ENCODE measurements around the gene CRYBA1. TPM values are rescaled to one million over a fixed set of nuclear protein-coding genes. Genes with fewer than 3 reads are reported as not detected.
A peak's percentile ranks its signal among the peaks of the same experiment; 100 is the strongest.

Gene CRYBA1
- total RNA-seq, 2 experiments from 2014 or later: not detected

DNA sequence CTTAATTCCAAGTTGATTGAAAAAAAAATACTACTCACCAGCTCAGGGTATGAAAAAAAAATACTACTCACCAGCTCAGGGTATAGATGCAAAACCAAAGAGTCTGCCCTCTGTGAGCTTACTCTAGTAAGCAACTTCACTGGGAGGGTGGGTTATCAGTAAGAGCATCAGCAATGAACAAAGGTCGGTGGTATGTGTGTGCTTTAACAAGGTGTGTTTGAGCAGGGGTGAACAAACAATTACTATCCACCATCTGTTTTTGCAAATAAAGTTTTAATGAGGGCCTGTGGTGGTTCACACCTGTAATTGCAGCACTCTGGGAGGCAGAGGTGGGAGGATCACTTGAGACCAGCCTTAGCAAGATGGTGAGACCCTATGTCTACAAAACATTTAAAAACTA lies 27.3 kb downstream of the CRYBA1 start:
- peak overlapping the region; percentile 21 for H3K27ac Mint-ChIP-seq
- peaks cover 90% of the 10 kb centered on the region for H3K36me3 Mint-ChIP-seq (ENCODE audit: low read depth)
- intact Hi-C loops (cut with DNase I, micrococcal nuclease): no loop called here
- H3K4me1 ChIP-seq (ENCODE audit: insufficient read depth, low read length): peaks cover 51% of the 10 kb centered on the region
- H3K27me3 Mint-ChIP-seq: no peaks in the 10 kb centered on the region
- peaks cover 64% of the 10 kb centered on the region for H3K4me1 Mint-ChIP-seq (ENCODE audit: low read depth)
- ATAC-seq (ENCODE audit: poor library complexity): no peak
- H3K36me3 ChIP-seq (ENCODE audit: insufficient read depth, low read length): peaks cover 66% of the 10 kb centered on the region
- no peaks in the 10 kb centered on the region for H3K27me3 ChIP-seq (ENCODE audit: control insufficient read depth in 1 of 2, insufficient read depth in 2 of 2, low read length in 2 of 2)
- H3K4me3 ChIP-seq (ENCODE audit: low read length): no peak overlapping the region
- CTCF ChIA-PET: no interaction called here
- TF ChIP-seq, protein P1, sequence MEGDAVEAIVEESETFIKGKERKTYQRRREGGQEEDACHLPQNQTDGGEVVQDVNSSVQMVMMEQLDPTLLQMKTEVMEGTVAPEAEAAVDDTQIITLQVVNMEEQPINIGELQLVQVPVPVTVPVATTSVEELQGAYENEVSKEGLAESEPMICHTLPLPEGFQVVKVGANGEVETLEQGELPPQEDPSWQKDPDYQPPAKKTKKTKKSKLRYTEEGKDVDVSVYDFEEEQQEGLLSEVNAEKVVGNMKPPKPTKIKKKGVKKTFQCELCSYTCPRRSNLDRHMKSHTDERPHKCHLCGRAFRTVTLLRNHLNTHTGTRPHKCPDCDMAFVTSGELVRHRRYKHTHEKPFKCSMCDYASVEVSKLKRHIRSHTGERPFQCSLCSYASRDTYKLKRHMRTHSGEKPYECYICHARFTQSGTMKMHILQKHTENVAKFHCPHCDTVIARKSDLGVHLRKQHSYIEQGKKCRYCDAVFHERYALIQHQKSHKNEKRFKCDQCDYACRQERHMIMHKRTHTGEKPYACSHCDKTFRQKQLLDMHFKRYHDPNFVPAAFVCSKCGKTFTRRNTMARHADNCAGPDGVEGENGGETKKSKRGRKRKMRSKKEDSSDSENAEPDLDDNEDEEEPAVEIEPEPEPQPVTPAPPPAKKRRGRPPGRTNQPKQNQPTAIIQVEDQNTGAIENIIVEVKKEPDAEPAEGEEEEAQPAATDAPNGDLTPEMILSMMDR (IDR thresholded peaks at IDR 0.05): no peak
- POLR2A ChIA-PET: interaction anchor here (1.1 to 1.9 kb wide), 3 partner anchors 9 to 20 kb away, joined by 3 to 5 read pairs (median 4); partner anchors contain the start of gene NUFIP2
- peaks cover 4 to 10% of the 10 kb centered on the region in 2 experiments for H3K9me3 ChIP-seq (ENCODE audit: control insufficient read depth in 1 of 2, insufficient read depth in 1 of 2, low read length in 2 of 2)
- H3K9me3 Mint-ChIP-seq: no peaks in the 10 kb centered on the region
- no peak overlapping the region for H3K27ac ChIP-seq (ENCODE audit: low read depth in 1 of 2, low read length in 2 of 2)
- no peak for DNase-seq
- H3K4me3 Mint-ChIP-seq: no peak overlapping the region

DNA sequence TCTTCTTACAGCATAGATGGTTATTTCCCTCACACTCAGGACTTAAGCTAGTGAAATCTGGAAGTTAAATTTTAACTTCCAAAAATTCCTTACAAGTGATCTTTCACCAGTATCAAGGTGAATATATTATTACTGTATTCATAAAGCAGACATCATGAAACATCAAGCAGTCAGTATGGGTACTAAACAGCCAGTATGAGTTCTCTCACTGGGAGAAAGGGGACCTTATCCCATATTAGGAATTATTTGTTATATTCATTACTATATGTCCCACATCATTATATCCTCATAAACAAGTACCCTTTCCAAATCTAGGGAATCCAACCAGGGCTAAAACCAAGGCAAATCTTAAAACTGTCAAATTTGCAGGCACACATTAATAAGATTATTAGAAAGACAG lies 32.0 kb downstream of the CRYBA1 start:
- POLR2A ChIA-PET: interaction anchor here (1.0 kb wide), 1 partner anchor 16 kb away, joined by 5 read pairs; the partner anchor contains the start of gene NUFIP2
- Mint-ChIP-seq H3K27me3 (no peaks in the 10 kb centered on the region), H3K36me3 (ENCODE audit: low read depth) (peaks cover 96% of the 10 kb centered on the region), H3K4me3 (no peak overlapping the region), H3K27ac (no peak overlapping the region), H3K4me1 (ENCODE audit: low read depth) (peaks cover 60% of the 10 kb centered on the region), H3K9me3 (peaks cover 4% of the 10 kb centered on the region)
- DNase-seq (no peak), ATAC-seq (ENCODE audit: poor library complexity) (no peak)
- H3K27me3 ChIP-seq (ENCODE audit: control insufficient read depth in 1 of 2, insufficient read depth in 2 of 2, low read length in 2 of 2): no peaks in the 10 kb centered on the region
- no peak overlapping the region for H3K27ac ChIP-seq (ENCODE audit: low read depth in 1 of 2, low read length in 2 of 2)
- TF ChIP-seq, protein P1 (IDR thresholded peaks at IDR 0.05): no peak
- H3K9me3 ChIP-seq (ENCODE audit: control insufficient read depth in 1 of 2, insufficient read depth in 1 of 2, low read length in 2 of 2): peaks cover 16 to 25% of the 10 kb centered on the region in 2 experiments
- no peak overlapping the region for H3K4me3 ChIP-seq (ENCODE audit: low read length)
- intact Hi-C loops (cut with DNase I, micrococcal nuclease): no loop called here
- CTCF ChIA-PET: interaction anchor here (1.4 kb wide), 1 partner anchor 13 kb away, joined by 3 read pairs; no protein-coding TSS in a partner anchor
- H3K4me1 ChIP-seq (ENCODE audit: insufficient read depth, low read length): peaks cover 63% of the 10 kb centered on the region
- H3K36me3 ChIP-seq (ENCODE audit: insufficient read depth, low read length): peaks cover 83% of the 10 kb centered on the region

DNA sequence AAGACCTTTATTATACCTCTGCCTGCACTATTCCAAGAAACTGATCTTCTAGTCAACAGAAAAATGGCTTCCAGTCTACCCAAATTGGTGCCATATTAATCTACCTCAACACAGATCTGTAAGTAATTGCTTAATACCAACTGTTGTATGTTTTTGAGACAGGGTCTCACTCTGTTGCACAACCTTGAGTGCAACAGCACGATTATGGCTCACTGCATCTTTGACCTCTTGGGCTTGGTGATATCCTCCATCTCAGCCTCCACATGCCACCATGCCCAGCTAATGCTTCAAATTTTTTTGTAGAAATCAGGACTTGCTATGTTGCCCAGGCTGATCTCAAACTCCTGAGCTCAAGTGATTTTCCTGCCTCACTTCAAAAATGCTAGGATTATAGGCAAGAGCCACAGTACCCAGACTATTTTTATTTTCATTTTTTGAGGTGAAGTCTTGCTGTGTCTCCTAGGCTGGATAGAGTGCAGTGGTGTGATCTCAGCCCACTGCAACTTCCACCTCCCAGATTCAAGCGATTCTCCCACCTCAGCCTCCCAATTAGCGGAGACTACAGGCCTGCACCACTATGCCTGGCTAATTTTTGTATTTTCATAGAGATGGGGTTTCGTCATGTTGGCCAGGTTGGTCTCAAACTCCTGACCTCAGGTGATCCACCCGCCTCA lies 32.9 kb downstream of the CRYBA1 start:
- CTCF ChIA-PET: no interaction called here
- ATAC-seq (ENCODE audit: poor library complexity): no peak
- no peak overlapping the region for H3K4me3 ChIP-seq (ENCODE audit: low read length)
- Mint-ChIP-seq H3K36me3 (ENCODE audit: low read depth) (peaks cover 96% of the 10 kb centered on the region), H3K27ac (peak overlapping the region; percentile 12), H3K4me1 (ENCODE audit: low read depth) (peaks cover 57% of the 10 kb centered on the region), H3K4me3 (peak overlapping the region; percentile 6), H3K27me3 (no peaks in the 10 kb centered on the region), H3K9me3 (peaks cover 4% of the 10 kb centered on the region)
- POLR2A ChIA-PET: interaction anchor here (0.8 to 1.2 kb wide), 4 partner anchors 9 to 15 kb away, joined by 3 to 5 read pairs (median 4); partner anchors contain the start of gene NUFIP2
- peaks cover 16 to 25% of the 10 kb centered on the region in 2 experiments for H3K9me3 ChIP-seq (ENCODE audit: control insufficient read depth in 1 of 2, insufficient read depth in 1 of 2, low read length in 2 of 2)
- H3K27ac ChIP-seq (ENCODE audit: low read depth in 1 of 2, low read length in 2 of 2): no peak overlapping the region
- H3K36me3 ChIP-seq (ENCODE audit: insufficient read depth, low read length): peaks cover 81% of the 10 kb centered on the region
- intact Hi-C loops (cut with DNase I, micrococcal nuclease): no loop called here
- H3K27me3 ChIP-seq (ENCODE audit: control insufficient read depth in 1 of 2, insufficient read depth in 2 of 2, low read length in 2 of 2): no peaks in the 10 kb centered on the region
- TF ChIP-seq, protein P1 (IDR thresholded peaks at IDR 0.05): no peak
- H3K4me1 ChIP-seq (ENCODE audit: insufficient read depth, low read length): peaks cover 58% of the 10 kb centered on the region
- no peak for DNase-seq
